ENCODE measurements around the gene PCDH11Y.
"Not testable (repeated sequence)": the region's sequence is repeated elsewhere in the genome, so short reads cannot be mapped to it uniquely, and the experiment has no call there.

PCDH11Y gene

GRCh38 chrY:5000057-5000456 is at the start of gene PCDH11Y:
TSS of gene PCDH11Y (plus strand) at chrY:5000296. CDS start at chrY:5057100, 56,804 bp downstream.
- DNase-seq, result not testable (repeated sequence)

- not testable (repeated sequence) for DNase-seq
These were observed 32.2 kb upstream of the PCDH11Y start for GRCh38 chrY:4967894-4968293.

- not testable (repeated sequence) for DNase-seq
These were observed 8.2 kb upstream of the PCDH11Y start for GRCh38 chrY:4991743-4992400.

- DNase-seq, result not testable (repeated sequence)
These were observed 5.2 kb upstream of the PCDH11Y start for GRCh38 chrY:4994892-4995291.

GRCh38 chrY:5002476-5003184 is 2.5 kb downstream of the PCDH11Y start:
- not testable (repeated sequence) for DNase-seq

- DNase-seq, result not testable (repeated sequence)
These were observed 39.0 kb downstream of the PCDH11Y start for GRCh38 chrY:5038972-5039523.

- not testable (repeated sequence) for DNase-seq
These were observed 82.9 kb downstream of the PCDH11Y start for GRCh38 chrY:5083017-5083416.

- not testable (repeated sequence) for DNase-seq
These were observed 182.9 kb downstream of the PCDH11Y start for GRCh38 chrY:5182998-5183397.

GRCh38 chrY:5215116-5215515 is 215.0 kb downstream of the PCDH11Y start:
- not testable (repeated sequence) for DNase-seq

GRCh38 chrY:5324931-5325330 is 324.8 kb downstream of the PCDH11Y start:
- not testable (repeated sequence) for DNase-seq

GRCh38 chrY:5342220-5342619 is 342.1 kb downstream of the PCDH11Y start:
- not testable (repeated sequence) for DNase-seq

GRCh38 chrY:5543705-5544104 is 543.6 kb downstream of the PCDH11Y start:
- DNase-seq, result not testable (repeated sequence)

- not testable (repeated sequence) for DNase-seq
These were observed 638.5 kb downstream of the PCDH11Y start for GRCh38 chrY:5638589-5638988.

- not testable (repeated sequence) for DNase-seq
These were observed 679.2 kb downstream of the PCDH11Y start for GRCh38 chrY:5679265-5679664.

- not testable (repeated sequence) for DNase-seq
These were observed 708.6 kb downstream of the PCDH11Y start for GRCh38 chrY:5708727-5709126.

GRCh38 chrY:5709788-5710381 is 709.8 kb downstream of the PCDH11Y start:
- not testable (repeated sequence) for DNase-seq

- not testable (repeated sequence) for DNase-seq
These were observed 761.3 kb downstream of the PCDH11Y start for GRCh38 chrY:5761403-5761802.

GRCh38 chrY:5776485-5776884 is 776.4 kb downstream of the PCDH11Y start:
- DNase-seq, result not testable (repeated sequence)
